Lower leg skin (tissue), 3 donors: Measurements from ENCODE around the gene CELA3A.
"Not testable (repeated sequence)": the region's sequence is repeated elsewhere in the genome, so short reads cannot be mapped to it uniquely, and the experiment has no call there.

Source experiments
- CTCF ChIP-seq, 3 donors: fragments of 450-650 bp; IDR thresholded peaks; one replicate each; pipeline ENCODE4 v1.5.1; 2016; ENCODE audit warnings: antibody characterized with exemption in 3 of 3, mild to moderate bottlenecking in 3 of 3, moderate library complexity in 2 of 3
- POLR2A ChIP-seq, 2 donors: fragments of 450-650 bp; IDR thresholded peaks; one replicate each; pipeline ENCODE4 v1.6.1; 2016 to 2017; ENCODE audit warnings: antibody characterized with exemption in 2 of 2, mild to moderate bottlenecking in 1 of 2, moderate library complexity in 1 of 2

- not testable (repeated sequence) for TF ChIP-seq POLR2A, CTCF (IDR thresholded peaks at IDR 0.05)
These were observed 5.8 kb downstream of the CELA3A start for GRCh38 chr1:22007262-22007661.
